GF-D8 (cell line): ENCODE data around the gene TOGARAM2.

ENCODE experiments used
- DNase-seq: peaks from one replicate; lab custom pipeline; 2025; lab: John Stamatoyannopoulos, UW

The TOGARAM2 gene

DNA sequence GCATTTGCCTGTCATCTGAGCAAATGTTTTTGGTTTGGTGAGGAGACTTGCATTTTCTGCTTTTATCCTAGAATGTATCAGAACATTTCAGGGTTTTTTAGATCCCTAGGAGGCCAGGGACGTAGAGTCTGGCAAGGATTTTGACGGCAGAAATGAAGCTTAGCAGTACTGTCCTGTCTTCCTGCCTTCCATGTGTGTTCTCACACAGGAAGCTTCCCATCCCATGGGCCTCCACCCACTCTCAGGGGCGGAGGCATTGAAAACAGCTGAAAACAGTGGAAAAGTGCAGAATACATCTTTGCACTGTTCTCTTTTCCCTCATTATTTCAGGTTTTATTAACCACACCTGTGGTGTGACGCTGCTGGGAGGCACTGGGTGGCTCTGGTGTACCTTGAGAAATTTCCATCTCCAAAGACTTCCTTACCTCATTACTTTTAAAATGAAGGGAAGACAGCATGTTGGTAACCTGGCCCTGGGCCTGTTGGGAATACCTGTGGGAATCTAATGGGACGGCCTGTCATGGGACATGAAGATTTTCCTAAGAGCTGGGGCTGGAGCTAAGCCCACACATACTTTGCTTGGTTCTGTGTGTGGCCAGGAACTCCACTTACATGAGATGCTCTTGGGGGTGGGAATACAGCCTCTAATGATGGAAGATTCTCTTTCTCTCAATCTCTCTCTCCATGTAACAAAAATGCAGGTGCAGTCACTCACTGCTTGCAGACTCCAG lies 72.7 kb downstream of the TOGARAM2 start:
- DNase-seq: no peak

DNA sequence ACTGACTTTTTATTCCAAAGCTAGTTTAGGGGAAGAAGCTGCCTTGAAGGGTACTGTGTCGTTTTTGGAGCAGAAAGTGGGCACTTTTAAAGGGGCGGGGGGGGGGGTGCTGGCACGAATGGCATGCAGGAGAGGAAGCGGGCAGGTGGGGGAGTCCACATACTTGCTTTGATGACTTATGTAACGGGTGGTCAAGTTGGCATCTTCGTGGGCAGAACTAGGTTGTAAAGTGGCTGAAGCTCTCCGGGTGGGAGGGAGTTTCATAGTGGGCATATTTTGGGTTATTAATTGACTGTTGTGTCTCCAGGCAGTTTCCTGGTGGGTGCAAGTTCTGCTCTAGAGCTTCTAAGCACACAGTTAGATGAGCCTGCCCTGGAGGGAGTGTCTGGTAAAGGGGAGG lies 73.3 kb downstream of the TOGARAM2 start:
- DNase-seq: no peak

DNA sequence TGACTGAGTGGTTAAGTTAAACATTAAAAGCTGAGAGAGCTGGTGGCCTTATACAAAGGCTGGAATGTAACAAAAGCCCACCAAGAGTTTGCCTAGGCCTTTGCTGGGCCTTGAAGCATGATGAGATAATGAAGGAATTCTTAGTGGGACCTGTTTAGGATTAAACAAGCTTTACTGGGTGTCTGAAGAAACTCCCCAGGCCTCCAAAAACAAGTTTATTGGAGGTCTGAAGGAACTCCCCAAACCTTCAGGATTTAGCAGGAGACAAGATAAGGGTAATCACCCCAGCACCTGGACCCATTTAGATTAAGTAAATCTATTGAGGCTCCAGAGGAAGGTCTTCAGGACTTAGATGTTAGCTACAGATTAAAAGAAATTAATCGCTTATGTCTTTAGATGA lies 74.5 kb downstream of the TOGARAM2 start:
- DNase-seq: no peak

DNA sequence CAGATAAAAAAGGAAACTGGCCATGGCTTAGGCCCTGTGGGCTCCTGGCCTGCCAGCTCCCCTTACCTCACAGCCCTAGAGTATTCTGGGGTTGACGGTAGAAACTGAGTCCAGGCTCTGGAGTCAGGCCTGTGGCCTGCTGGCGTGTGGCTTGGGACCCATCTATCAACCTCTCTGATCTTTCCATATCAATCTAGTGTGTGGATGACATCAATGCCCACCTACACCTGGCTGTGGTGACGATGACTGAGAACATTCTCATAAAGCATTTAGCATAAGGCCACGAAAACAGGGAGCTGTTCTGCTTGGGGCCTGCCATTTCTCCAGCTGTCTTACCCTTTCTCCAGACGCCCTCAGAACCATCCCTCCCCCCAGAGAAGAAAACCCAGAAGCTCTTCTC lies 75.4 kb downstream of the TOGARAM2 start:
- no peak for DNase-seq

DNA sequence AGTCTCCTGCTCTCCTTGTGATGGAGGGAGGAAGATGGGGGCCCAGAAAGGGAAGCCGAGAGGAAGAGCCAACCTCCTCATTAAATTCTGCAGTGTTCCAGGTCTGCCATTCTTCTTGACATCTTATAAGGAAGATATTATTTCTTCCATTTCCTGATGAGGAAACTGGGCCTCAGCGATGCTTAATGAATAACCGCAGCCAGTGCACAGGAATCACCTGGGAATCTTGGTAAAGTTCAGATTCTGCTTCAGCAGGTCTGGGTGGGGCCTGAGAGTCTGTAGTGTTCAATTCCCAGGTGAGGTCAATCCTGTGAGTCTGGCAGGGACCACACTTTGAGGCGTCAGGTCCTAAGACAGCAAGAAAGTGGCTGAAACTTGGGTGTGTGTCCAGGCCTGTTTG lies 75.9 kb downstream of the TOGARAM2 start:
- DNase-seq: no peak

DNA sequence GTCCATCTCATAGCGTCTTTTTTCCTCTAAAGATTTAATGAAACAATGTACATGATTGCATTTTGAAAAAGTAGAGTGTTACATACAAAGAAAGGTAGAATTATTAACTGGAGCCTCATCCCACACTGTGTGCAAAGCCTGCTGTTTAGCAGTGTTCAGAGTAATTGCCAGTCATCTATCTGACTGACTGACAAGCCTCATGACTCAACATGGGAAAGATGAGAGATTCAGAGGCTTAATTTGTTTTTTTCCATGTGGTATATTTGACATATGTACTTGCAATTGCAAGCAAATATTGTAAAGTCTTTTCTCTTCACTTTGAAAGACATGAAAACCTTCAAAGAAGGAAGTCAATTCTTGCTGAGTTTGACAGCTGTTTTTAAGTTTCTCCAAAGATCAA lies 78.5 kb downstream of the TOGARAM2 start:
- no peak for DNase-seq

DNA sequence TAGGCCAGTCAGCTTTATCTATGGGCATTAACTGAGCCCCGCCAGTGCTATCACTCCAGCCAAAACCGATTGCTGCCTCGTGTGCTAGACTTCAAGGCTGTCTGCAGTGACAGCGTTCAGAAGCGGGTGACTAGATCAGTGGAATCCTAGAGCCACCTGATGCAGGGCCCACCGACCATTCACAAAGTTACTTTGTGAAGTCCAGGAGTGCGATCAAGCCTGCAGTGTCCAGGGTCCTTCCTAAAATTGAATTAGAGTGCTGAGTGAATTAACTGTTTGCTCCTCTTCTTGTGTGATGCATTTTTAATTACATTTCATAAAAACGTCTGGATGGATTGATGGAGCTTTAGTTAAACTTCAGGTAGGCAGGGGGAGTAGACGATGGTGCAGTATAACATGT lies 79.3 kb downstream of the TOGARAM2 start:
- no peak for DNase-seq

DNA sequence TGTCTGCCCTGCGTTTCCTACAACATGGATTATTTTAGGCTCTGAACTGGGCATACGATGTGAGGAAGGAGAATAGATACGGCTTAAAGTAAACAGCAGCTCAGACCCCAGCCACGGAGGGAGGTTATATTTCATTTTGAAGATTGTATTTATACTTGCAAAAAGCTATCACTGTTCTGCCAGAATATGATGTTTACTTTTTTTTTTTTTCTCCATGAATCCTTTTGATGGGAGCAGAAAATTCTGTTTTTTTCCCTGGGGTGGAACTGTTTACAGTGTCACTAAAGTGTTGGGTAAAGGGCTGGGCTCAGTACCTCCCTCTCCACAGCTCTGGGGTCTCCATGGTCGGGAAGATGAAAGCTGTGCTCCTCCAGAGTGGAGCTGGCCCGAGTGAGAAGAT lies 80.1 kb downstream of the TOGARAM2 start:
- no peak for DNase-seq

DNA sequence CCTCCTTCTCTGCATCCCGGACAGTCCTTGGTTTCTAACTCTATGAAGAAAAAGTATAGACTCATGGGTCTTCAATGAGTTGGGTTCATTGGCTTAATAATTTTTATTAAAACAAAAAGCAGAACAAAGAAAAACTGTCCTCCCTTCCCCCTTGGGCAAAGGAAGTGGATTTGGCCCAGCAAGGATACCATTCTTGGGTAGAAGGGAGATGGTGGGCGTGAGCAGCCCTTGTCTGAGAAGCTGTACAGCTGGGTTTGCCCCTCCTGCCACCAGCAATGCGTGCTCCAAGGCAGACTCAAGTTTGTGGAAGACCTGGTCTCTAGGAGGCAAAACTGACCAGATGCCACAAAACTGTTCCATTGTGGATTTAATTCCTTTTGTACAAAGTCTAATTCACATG lies 80.5 kb downstream of the TOGARAM2 start:
- DNase-seq: no peak

DNA sequence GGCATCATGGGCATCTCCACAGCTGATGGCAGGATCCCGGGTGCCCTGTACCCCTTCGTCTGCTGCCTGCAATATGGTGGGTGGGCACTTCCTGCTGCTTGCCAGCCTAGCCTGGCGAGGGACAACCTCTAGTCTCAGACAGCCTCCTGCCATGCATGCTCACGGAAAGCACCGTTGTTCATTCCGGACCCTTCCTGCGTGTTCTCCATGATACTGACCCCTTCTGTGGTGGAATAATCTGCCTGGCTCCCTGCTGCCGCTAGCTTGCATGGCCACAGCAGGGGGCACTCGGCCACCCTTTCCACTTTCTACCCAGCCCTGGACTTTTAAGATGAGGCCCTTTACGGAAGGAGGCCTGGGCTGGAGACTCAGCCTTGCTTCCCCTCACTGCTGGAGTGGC lies 81.3 kb downstream of the TOGARAM2 start:
- no peak for DNase-seq

DNA sequence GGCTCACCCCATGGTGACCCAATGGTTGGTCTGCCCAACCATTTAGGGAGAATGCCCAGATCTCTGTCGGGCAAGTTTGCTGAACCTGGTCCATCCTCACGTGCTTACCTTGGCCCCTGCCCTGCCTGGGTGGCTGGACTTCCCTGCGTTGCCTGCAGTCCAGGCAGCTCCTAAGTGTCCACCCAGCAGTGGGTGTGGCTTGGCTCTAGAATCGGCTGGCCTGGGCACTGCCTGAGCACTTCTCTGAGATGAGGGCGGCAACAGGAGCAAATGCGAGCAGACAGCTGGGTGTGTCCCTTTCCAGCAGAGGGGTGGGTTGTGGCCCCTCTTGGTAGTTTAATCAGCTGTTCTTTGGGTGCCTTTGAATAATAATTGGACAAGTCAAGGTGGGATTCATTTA lies 82.0 kb downstream of the TOGARAM2 start:
- DNase-seq: no peak

DNA sequence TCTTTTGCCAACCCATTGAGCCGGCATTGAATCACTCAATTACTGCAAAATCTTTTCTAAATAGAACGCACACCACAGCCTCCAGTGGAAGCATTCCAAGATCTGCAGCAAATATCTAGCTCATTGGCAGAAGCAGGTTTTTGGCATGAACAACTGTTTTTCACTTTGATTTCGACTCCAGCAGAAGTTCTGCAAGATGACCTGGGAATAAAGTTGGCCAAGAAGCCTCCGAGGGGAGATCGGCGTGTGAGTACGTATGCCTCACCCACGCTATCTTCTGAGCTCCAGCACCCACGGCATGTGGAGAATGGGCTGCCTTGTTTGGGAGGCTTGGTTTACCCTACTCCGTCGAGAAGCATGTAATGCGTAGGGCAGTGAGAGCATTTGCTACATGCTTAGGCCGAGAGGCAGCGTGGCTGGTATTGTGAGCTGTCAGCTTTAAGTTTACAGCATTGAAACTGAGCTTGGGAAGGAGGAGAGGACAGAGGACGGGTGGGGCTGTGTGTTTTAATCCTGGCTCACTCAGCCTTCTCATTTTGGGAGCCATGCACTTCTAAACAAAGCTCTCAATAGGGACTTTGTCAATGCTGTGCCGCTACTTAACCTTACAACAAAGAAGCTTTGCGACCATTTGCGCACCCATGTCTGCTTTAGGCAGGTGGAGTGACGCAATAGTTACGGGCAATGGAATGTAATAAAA lies 82.7 kb downstream of the TOGARAM2 start:
- DNase-seq: no peak

DNA sequence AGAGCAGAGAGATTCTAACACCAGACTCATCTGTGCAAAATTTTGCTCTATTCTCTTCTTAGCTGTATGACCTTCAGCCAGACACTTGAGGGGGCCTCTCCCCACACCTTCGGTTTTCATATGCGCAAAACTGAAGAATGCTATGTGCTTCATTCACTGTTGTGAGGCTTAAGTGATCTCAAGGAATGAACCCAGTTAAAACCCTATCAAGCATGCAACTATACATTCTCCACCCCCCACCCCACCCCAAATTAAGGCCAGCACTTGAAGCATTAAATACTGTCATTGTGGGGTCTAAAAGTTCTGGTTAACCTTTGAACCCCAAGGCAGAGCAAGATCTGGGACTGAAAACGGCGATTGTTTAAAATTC lies 83.2 kb downstream of the TOGARAM2 start:
- no peak for DNase-seq

DNA sequence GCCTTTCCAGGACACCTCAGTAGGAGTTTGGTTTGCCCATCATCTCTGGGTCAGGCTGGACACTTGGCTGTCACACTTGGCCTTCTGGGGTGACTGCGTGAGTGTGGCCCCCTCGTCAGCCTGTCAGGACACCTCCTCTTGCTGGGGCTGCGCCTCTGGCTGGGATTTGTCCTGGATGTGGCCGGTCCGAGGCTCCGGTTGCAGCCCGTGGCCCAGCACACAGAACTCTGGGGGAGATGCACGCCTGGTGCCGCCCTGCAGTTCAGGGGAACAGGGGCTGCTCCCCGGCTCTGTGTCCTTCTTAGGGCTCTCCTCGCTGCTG lies 83.6 kb downstream of the TOGARAM2 start:
- DNase-seq: no peak

DNA sequence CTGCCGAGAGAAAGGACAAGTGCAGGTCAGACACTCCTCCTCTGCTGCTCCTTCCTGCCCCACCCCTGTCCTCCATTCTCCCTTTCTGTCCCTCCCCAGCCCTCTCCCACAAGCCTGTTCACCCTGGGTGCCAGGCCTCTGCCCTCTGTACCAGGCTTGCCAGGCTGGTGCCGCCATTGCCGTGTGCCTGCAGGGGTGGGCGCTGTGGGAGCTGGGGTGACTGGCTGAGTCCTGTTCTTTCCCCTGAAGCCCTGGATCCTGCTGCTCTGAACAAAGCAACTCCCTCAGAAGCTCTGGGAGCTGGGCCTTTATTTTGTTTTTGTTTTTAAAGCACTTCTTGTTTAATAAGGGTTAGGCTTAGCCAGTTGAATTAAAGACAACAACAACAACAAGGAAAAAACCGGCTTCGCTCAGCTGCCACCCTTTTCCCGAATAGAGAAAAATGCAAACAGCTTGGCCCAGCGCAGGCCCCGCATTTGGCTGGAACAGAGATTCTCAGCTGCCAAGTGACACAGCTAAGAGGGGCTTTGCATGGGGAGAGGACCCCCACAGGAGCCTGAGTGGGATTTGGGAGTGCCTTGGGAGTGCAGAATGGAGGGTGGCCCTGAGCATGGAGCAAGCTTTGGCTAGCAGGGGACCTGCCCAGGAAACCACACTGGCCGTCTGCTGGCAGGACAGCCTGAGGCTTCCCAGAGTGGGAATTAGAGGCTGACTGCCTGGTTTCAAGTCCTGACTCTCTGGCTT lies 84.1 kb downstream of the TOGARAM2 start:
- DNase-seq: no peak

DNA sequence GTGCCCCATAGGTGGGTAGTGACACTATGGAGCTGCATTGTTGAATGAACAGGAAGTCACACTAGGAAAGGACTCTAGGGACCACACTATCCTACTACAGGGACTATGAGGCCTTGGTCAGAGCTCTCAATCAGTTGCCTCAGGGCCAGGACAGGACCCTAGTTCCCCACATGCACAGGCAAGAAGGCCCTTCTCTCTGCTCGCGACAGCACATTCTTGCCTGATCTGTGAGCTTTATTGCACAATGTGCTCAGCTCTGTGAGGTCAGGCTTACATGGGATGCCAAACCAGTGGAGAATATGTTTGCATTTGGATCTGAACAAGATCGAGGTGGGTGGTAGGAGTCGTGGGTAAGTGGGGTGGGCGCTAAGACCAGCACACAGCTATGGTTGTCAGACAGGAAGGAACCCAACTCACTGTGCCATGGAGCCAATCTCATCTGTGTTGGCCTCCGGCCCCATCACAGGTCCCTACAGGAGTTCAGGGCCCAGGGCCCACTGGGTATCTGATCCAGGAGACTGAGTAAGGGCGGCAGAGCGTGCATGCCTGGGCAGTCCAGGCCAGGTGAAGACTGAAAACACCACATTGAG lies 85.3 kb downstream of the TOGARAM2 start:
- no peak for DNase-seq

DNA sequence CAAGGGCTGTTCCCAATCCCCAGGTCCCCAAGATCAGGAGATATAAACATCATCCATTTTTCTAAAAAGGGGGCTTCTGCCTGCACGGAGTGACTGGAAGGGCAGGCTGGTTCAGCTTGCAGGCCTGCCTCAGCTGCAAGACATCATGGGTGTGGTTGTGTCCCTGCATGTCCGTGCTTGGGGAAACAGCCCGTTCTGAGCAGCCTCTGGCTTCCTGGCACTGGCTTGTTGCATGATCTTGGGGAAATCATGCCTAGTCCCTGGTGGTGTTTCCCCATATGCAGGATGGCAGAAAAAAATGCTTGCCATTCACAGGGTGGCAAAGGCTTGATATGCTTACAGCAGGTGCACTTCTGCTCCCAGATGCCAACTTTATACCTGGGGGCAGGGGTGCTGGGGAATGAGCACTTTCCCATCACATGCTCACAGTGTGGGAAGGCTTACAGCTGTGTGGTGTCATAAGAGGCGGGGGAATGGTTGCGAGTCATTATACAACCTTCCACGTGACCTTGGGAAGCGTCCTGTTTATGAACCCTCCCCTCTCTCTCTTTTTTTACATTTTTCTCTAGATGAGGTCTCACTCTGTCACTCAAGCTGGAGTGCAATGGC lies 86.0 kb downstream of the TOGARAM2 start:
- no peak for DNase-seq

DNA sequence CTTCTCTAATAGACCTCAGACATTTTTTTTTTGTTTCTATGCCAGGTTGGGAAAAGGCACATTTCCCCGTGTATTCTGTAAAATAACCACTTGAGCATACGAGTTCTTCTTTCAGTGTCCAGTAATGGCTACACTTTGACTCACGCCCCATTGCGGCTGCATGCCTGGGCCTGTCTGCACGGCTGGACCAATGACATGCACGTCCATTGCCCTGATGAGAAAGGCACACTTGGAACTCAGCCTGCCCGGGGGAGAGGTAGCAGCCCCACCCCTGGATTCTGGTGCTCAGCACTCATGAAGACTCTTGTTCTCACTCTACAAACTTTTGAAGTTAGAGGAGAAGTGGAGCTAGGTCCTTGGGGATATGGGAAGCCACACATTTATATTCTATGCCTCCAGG lies 87.4 kb downstream of the TOGARAM2 start:
- DNase-seq: no peak

DNA sequence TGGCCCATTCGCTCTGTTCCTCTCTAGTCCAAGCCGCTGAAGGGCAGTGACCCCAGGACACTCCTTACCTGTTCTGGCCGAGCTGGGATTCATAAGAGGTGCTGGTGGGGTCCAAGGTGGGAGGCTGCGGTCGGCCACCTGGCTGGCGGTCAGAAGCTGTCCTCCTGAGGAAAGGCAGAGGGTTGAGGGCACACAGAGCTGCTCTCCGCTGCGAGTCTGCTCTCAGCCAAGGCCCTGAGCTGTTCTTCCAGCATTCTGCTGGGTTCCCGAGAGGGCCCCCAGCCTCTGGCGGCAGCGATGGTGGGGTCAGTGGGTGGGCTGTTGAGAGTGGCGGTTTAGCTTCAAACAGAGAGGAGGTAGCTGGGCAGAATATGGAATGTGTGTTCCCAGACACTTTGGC lies 89.4 kb downstream of the TOGARAM2 start:
- DNase-seq: no peak

DNA sequence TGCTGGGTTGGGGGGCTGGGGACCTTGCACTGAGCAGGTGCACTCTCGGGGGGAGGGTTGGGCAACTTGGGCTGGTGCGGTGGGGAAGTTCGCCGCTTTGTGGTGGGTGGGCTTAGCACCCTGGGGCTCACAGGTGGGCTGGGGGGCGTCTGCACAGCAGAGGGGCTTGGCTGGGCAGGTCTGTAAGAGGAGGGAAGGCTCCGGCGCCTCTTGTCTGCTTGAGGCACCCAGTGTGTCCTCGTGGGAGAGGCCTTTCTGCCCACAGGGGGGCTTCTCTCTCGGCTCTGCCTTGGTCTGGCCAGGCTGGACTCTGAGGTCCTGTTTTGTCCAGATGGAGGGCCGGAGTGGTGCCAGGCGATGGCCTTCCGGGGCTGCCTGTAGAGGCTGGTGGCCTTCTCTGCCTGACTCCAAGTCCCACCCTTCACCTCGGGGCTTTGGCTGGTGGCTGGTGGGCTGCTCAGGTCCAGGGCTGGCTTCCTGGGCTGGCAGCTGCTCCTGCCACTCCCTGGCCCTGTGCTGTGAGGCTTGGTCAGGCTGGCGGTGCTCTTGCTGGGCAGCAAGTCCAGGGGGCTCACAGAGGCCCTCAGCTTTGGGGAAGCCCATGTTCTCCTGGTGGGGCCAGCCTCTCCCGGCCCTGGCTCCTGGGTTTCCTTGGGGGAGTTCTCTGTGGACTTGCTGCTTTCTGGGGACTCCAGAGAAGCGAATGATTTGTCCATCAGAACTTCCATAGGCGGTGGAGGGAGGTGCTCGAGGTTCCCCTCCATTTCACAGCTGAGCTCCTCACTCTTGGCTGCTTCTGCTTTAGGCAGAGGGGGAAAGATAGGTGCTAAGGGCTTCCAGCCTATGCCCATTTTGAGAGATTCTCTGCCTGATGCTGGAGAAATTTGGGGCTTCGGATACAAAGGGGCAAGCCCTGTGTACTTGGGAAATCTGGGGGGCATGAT lies 90.2 kb downstream of the TOGARAM2 start:
- DNase-seq: no peak

DNA sequence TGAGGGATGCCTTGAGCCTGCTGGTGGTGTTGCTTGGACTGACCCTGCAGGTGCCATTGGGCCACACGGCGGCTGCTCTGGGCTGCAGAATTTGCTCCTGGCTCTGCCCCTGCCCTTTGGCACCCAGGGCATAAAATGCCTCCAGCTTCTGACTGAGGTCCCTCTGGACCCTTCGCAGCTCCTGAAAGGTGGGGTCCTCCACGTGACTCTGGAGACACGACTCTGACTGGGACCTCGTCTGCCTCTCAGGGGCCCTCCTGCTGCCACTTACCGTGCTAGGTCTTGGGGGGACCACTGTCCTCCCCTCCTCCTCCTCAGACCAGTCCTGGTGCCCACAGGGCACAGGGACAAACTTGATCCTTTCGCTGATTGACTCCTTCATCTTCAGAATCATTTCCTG lies 91.2 kb downstream of the TOGARAM2 start:
- no peak for DNase-seq
